ENCODE results near the gene ARMCX6. TPM values are rescaled to one million over a fixed set of nuclear protein-coding genes. Genes with fewer than 3 reads are reported as not detected.
"Not testable (repeated sequence)": the region's sequence is repeated elsewhere in the genome, so short reads cannot be mapped to it uniquely, and the experiment has no call there.

Gene ARMCX6
- total and polyA plus RNA-seq, 2 experiments from 2014 or later, result 65.3 to 70.7 TPM

DNA sequence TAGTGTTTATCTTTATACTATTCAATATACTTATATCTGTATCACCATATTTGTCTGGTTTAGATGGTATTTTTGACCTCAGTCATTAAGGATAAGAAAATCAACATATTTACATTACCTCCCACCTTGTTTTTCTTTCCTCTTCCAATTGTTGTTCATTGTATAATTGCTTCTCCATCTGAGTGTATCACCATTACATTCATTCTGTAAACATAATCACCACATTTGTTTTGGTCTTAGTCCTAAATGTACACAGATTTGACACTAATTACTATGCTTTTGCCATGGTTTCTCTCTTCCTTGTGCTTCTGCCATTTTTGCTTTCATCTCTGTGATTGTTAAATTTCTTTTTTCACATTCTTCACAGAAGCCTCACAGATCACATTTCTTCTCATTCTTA, 12.7 kb downstream of the ARMCX6 start:
- H3K79me2 ChIP-seq, result no peaks in the 10 kb centered on the region
- no peak overlapping the region for H3K4me2 ChIP-seq
- no peak for DNase-seq (ENCODE audit: low spot score)
- H3K9me3 ChIP-seq (ENCODE audit: low read depth), result no peaks in the 10 kb centered on the region
- no peaks in the 10 kb centered on the region for H3K4me1 ChIP-seq (ENCODE audit: insufficient read depth)
- H3K4me3 ChIP-seq, result no peak overlapping the region
- H3K36me3 ChIP-seq (replicated peaks; ENCODE audit: insufficient read depth, low read depth), result no peaks in the 10 kb centered on the region
- no peaks in the 10 kb centered on the region for H3K9me2 ChIP-seq (replicated peaks; ENCODE audit: insufficient read depth)
- no peaks in the 10 kb centered on the region for H3K27me3 ChIP-seq
- no peak overlapping the region for H3K27ac ChIP-seq
- TF ChIP-seq EZH2phosphoT487 (IDR thresholded peaks at IDR 0.05; ENCODE audit: low read depth, severe bottlenecking, unreplicated experiment), result no peak
- TF ChIP-seq, protein P1, sequence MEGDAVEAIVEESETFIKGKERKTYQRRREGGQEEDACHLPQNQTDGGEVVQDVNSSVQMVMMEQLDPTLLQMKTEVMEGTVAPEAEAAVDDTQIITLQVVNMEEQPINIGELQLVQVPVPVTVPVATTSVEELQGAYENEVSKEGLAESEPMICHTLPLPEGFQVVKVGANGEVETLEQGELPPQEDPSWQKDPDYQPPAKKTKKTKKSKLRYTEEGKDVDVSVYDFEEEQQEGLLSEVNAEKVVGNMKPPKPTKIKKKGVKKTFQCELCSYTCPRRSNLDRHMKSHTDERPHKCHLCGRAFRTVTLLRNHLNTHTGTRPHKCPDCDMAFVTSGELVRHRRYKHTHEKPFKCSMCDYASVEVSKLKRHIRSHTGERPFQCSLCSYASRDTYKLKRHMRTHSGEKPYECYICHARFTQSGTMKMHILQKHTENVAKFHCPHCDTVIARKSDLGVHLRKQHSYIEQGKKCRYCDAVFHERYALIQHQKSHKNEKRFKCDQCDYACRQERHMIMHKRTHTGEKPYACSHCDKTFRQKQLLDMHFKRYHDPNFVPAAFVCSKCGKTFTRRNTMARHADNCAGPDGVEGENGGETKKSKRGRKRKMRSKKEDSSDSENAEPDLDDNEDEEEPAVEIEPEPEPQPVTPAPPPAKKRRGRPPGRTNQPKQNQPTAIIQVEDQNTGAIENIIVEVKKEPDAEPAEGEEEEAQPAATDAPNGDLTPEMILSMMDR (IDR thresholded peaks at IDR 0.05; ENCODE audit: poor library complexity), result no peak
- TF ChIP-seq EZH2 (IDR thresholded peaks at IDR 0.05; ENCODE audit: borderline replicate concordance), result no peak
- no peaks in the 10 kb centered on the region for H4K20me1 ChIP-seq (ENCODE audit: insufficient read depth, poor library complexity, severe bottlenecking)
- no peak overlapping the region for H2AFZ ChIP-seq

DNA sequence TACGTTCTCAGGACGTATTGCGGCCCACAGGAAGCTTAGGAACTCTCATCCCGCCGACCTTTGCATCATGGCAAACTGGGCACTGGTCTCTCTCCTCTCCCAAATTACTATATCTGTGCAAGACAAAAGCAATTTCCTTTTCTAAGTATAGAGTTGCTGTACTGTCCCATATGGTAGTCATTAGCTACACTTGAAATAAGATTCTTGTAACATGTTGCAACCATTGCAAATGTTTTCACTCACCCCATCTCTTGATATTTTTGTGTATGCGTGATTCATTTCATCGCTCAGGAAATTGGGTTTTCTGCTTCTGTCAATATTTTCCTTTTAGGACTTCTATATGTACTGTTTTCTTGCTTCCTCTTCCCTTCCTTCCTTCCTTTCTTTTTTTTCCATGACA, 15.7 kb downstream of the ARMCX6 start:
- Histone ChIP-seq H3K9me3 (ENCODE audit: low read depth) (no peaks in the 10 kb centered on the region), H3K4me1 (ENCODE audit: insufficient read depth) (no peaks in the 10 kb centered on the region), H2AFZ (no peak overlapping the region), H3K4me3 (no peak overlapping the region), H3K27ac (peak overlapping the region; percentile 40), H3K79me2 (no peaks in the 10 kb centered on the region), H4K20me1 (ENCODE audit: insufficient read depth, poor library complexity, severe bottlenecking) (no peaks in the 10 kb centered on the region), H3K27me3 (no peaks in the 10 kb centered on the region), H3K4me2 (no peak overlapping the region), H3K9me2 (replicated peaks; ENCODE audit: insufficient read depth) (no peaks in the 10 kb centered on the region), H3K36me3 (replicated peaks; ENCODE audit: insufficient read depth, low read depth) (no peaks in the 10 kb centered on the region)
- WGBS (ENCODE audit: low lambda C conversion rate, missing lambda C conversion rate), result 71% methylated on average over 6 of the region's 7 CpGs
- DNase-seq (ENCODE audit: low spot score), result no peak
- TF ChIP-seq, protein P1 (IDR thresholded peaks at IDR 0.05; ENCODE audit: poor library complexity), result no peak
- no peak for TF ChIP-seq EZH2phosphoT487 (IDR thresholded peaks at IDR 0.05; ENCODE audit: low read depth, severe bottlenecking, unreplicated experiment)

DNA sequence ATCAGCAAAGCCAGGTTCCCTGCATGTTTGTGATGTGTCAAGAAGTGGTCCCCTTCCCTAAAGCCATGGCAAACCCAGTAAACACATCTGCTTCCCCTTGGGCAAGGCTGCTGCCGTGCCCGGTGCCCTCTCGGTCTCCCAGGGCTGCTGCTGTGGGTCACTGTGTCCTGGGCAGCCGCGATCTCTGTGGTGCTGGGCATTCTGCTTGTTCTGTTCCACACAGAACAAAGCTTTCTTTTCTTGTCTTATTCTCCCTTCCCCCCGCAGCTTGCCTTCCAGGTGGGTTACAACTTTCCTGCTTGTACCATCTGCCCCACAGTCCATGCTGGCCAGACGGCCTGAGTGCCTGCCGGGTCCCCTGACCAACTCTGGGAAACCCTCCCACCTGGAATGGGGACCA, 18.2 kb downstream of the ARMCX6 start:
- H3K36me3 ChIP-seq (replicated peaks; ENCODE audit: insufficient read depth, low read depth); H3K9me2 ChIP-seq (replicated peaks; ENCODE audit: insufficient read depth); H3K27ac ChIP-seq; H3K27me3 ChIP-seq; DNase-seq (ENCODE audit: low spot score); H4K20me1 ChIP-seq (ENCODE audit: insufficient read depth, poor library complexity, severe bottlenecking); H2AFZ ChIP-seq; H3K79me2 ChIP-seq; H3K4me2 ChIP-seq; H3K4me3 ChIP-seq; H3K4me1 ChIP-seq (ENCODE audit: insufficient read depth); H3K9me3 ChIP-seq (ENCODE audit: low read depth): not testable (repeated sequence)
- WGBS (ENCODE audit: low lambda C conversion rate, missing lambda C conversion rate), result 90% methylated on average over 5 of the region's 8 CpGs

DNA sequence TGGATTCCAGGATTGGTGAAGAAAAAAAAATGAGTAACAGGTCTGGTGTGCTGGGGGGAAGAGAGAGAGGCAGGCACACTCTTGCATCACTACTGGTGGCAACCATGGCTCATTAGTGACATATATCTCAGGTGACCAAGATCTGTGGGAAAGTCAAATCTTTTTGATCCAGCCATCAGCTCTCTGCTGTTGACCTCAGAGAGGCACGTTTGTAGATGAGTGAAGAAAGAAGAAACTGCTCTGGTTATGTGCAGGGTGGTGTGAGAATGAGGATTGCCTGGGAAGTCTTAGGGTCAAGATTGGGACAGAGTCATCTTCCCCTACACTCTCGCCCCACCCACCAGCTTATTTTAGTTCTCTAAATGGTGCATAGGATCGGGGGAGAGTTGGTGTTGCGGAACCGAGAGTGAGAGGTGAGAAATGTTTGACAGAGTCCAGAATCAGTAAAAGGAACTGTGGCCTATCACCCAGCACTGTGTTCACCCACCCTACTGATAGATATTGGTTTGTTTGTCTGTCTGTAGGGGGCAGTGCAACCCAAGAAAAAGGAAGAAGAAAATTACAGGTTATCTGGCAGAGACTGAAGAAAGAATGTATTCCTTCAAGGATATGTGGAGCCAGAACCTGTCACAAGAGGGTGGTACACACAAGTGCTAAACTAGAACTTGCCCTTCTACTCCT, 21.9 kb downstream of the ARMCX6 start:
- no peak overlapping the region for H3K4me2 ChIP-seq
- 30% methylated on average over 5 of the region's 5 CpGs for WGBS (ENCODE audit: low lambda C conversion rate, missing lambda C conversion rate)
- H2AFZ ChIP-seq, result no peak overlapping the region
- no peaks in the 10 kb centered on the region for H3K79me2 ChIP-seq
- TF ChIP-seq, protein P1 (IDR thresholded peaks at IDR 0.05; ENCODE audit: poor library complexity), result peak; percentile 64
- no peak for TF ChIP-seq EZH2 (IDR thresholded peaks at IDR 0.05; ENCODE audit: borderline replicate concordance)
- no peak for TF ChIP-seq EZH2phosphoT487 (IDR thresholded peaks at IDR 0.05; ENCODE audit: low read depth, severe bottlenecking, unreplicated experiment)
- peak; percentile 78 for DNase-seq (ENCODE audit: low spot score)
- no peaks in the 10 kb centered on the region for H3K27me3 ChIP-seq
- H4K20me1 ChIP-seq (ENCODE audit: insufficient read depth, poor library complexity, severe bottlenecking), result no peaks in the 10 kb centered on the region
- no peaks in the 10 kb centered on the region for H3K9me3 ChIP-seq (ENCODE audit: low read depth)
- no peak overlapping the region for H3K4me3 ChIP-seq
- no peaks in the 10 kb centered on the region for H3K36me3 ChIP-seq (replicated peaks; ENCODE audit: insufficient read depth, low read depth)
- no peaks in the 10 kb centered on the region for H3K9me2 ChIP-seq (replicated peaks; ENCODE audit: insufficient read depth)
- no peaks in the 10 kb centered on the region for H3K4me1 ChIP-seq (ENCODE audit: insufficient read depth)
- H3K27ac ChIP-seq, result no peak overlapping the region

Small RNAs within 50 kb of the gene (small RNA-seq; reads per million reads assigned to genes)
- gene RNU6-30P, result not detected

Other genes with a start within 250 kb of the ARMCX6 start
- gene BTK, start 231.8 kb downstream of the ARMCX6 start, total RNA-seq, result 0.70 and 0.96 TPM in 2 replicates
- gene BTK, start 231.8 kb downstream of the ARMCX6 start, polyA plus RNA-seq, result 0.62 and 1.4 TPM in 2 replicates
- 2,118 and 2,358 TPM in 2 replicates for gene RPL36A, start 227.0 kb downstream of the ARMCX6 start, total RNA-seq
- 245 and 263 TPM in 2 replicates for gene RPL36A, start 227.0 kb downstream of the ARMCX6 start, polyA plus RNA-seq
- 134 and 147 TPM in 2 replicates for gene GLA, start 210.1 kb downstream of the ARMCX6 start, total RNA-seq
- gene GLA, start 210.1 kb downstream of the ARMCX6 start, polyA plus RNA-seq, result 86.4 and 96.5 TPM in 2 replicates
- 74.4 and 76.0 TPM in 2 replicates for gene HNRNPH2, start 209.8 kb downstream of the ARMCX6 start, total RNA-seq
- 103 and 112 TPM in 2 replicates for gene HNRNPH2, start 209.8 kb downstream of the ARMCX6 start, polyA plus RNA-seq
- gene ARMCX4, start 132.5 kb downstream of the ARMCX6 start, total RNA-seq, result 5.0 and 8.3 TPM in 2 replicates
- 5.2 and 6.2 TPM in 2 replicates for gene ARMCX4, start 132.5 kb downstream of the ARMCX6 start, polyA plus RNA-seq
- 53.1 and 62.4 TPM in 2 replicates for gene ARMCX1, start 67.5 kb downstream of the ARMCX6 start, total RNA-seq
- gene ARMCX1, start 67.5 kb downstream of the ARMCX6 start, polyA plus RNA-seq, result 35.2 and 41.5 TPM in 2 replicates
- 97.6 and 102 TPM in 2 replicates for gene ARMCX3, start 5.2 kb upstream of the ARMCX6 start, total RNA-seq
- gene ARMCX3, start 5.2 kb upstream of the ARMCX6 start, polyA plus RNA-seq, result 99.5 and 112 TPM in 2 replicates
- gene ARMCX2, start 41.9 kb upstream of the ARMCX6 start, total RNA-seq, result 63.9 and 64.5 TPM in 2 replicates
- gene ARMCX2, start 41.9 kb upstream of the ARMCX6 start, polyA plus RNA-seq, result 13.3 and 19.0 TPM in 2 replicates

All from hepatocyte (in vitro differentiated cells).